Measurements from ENCODE around the gene ALAS2.

DNA sequence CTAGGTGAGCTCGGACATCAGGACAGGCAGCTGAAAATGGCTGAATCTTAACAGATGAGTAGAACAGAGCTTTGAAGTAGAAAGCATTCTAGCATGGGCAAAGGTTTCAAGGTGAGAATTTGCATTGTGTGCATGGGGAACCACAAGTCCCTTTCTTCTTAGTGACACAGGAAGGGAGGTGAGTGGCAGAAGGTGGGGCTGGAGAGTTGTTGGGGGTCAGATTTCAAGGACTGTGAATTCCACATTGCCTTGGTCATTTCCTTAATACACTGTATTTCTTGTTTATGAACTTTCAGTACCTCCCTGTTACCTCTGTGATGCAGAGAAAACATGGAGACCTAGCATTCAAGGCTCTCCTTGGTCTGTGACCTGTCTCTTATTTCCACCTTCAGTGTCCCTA, 26.5 kb downstream of the ALAS2 start:
- TF ChIP-seq, protein P1, sequence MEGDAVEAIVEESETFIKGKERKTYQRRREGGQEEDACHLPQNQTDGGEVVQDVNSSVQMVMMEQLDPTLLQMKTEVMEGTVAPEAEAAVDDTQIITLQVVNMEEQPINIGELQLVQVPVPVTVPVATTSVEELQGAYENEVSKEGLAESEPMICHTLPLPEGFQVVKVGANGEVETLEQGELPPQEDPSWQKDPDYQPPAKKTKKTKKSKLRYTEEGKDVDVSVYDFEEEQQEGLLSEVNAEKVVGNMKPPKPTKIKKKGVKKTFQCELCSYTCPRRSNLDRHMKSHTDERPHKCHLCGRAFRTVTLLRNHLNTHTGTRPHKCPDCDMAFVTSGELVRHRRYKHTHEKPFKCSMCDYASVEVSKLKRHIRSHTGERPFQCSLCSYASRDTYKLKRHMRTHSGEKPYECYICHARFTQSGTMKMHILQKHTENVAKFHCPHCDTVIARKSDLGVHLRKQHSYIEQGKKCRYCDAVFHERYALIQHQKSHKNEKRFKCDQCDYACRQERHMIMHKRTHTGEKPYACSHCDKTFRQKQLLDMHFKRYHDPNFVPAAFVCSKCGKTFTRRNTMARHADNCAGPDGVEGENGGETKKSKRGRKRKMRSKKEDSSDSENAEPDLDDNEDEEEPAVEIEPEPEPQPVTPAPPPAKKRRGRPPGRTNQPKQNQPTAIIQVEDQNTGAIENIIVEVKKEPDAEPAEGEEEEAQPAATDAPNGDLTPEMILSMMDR (IDR thresholded peaks at IDR 0.05): no peak
- TF ChIP-seq POLR2A (IDR thresholded peaks at IDR 0.05) (no peak), POLR2AphosphoS5 (IDR thresholded peaks at IDR 0.05) (no peak)

Data from stomach (tissue), 4 donors.